Nephron (organoid): ENCODE data around the gene TUBGCP3.
"Not testable (repeated sequence)": the region's sequence is repeated elsewhere in the genome, so short reads cannot be mapped to it uniquely, and the experiment has no call there.

Experiments used
- H3K27ac Mint-ChIP-seq, 3 experiments: 2 replicates each; pipeline ENCODE4 v1.8.0; 2020; ENCODE audit warnings: mixed read lengths in 3 of 3, mild to moderate bottlenecking in 2 of 3, moderate library complexity in 1 of 3
- H3K27me3 Mint-ChIP-seq: 2 replicates; pipeline ENCODE4 v1.8.0; 2021; ENCODE audit warnings: low read depth, mild to moderate bottlenecking, moderate library complexity, mixed read lengths
- H3K36me3 Mint-ChIP-seq: 2 replicates; pipeline ENCODE4 v1.8.0; 2020; ENCODE audit warnings: low read depth, mixed read lengths
- H3K4me1 Mint-ChIP-seq: 2 replicates; pipeline ENCODE4 v1.8.0; 2020; ENCODE audit warnings: mixed read lengths
- H3K4me3 Mint-ChIP-seq, 3 experiments: 2 replicates each; pipeline ENCODE4 v1.8.0; 2020; ENCODE audit warnings: mild to moderate bottlenecking in 3 of 3, mixed read lengths in 3 of 3, moderate library complexity in 2 of 3
- H3K9me3 Mint-ChIP-seq: 2 replicates; pipeline ENCODE4 v1.8.0; 2020; ENCODE audit warnings: mixed read lengths
- TF ChIP-seq, protein P1 (sequence below), 3 experiments: fragments of 200-600 bp; sonication (generic); IDR thresholded peaks; one replicate each; pipeline ENCODE4 v1.5.0; 2021; ENCODE audit warnings: antibody characterized with exemption in 3 of 3; ENCODE audit not compliant: unreplicated experiment in 3 of 3

TUBGCP3 gene

GRCh38 chr13:112629161-112629560, 41.2 kb upstream of the TUBGCP3 start:
- no peaks in the 10 kb centered on the region for H3K4me1 Mint-ChIP-seq
- H3K9me3 Mint-ChIP-seq = peaks cover 3% of the 10 kb centered on the region
- TF ChIP-seq, protein P1, sequence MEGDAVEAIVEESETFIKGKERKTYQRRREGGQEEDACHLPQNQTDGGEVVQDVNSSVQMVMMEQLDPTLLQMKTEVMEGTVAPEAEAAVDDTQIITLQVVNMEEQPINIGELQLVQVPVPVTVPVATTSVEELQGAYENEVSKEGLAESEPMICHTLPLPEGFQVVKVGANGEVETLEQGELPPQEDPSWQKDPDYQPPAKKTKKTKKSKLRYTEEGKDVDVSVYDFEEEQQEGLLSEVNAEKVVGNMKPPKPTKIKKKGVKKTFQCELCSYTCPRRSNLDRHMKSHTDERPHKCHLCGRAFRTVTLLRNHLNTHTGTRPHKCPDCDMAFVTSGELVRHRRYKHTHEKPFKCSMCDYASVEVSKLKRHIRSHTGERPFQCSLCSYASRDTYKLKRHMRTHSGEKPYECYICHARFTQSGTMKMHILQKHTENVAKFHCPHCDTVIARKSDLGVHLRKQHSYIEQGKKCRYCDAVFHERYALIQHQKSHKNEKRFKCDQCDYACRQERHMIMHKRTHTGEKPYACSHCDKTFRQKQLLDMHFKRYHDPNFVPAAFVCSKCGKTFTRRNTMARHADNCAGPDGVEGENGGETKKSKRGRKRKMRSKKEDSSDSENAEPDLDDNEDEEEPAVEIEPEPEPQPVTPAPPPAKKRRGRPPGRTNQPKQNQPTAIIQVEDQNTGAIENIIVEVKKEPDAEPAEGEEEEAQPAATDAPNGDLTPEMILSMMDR (IDR thresholded peaks at IDR 0.05; ENCODE audit: unreplicated experiment in 3 of 3) = no peak
- H3K27me3 Mint-ChIP-seq = peaks cover 6% of the 10 kb centered on the region
- H3K27ac Mint-ChIP-seq = no peak overlapping the region
- H3K4me3 Mint-ChIP-seq = no peak overlapping the region
- H3K36me3 Mint-ChIP-seq = no peaks in the 10 kb centered on the region

GRCh38 chr13:112627613-112628012, 39.7 kb upstream of the TUBGCP3 start:
- not testable (repeated sequence) for H3K9me3 Mint-ChIP-seq, H3K27ac Mint-ChIP-seq, H3K36me3 Mint-ChIP-seq, H3K4me3 Mint-ChIP-seq, H3K4me1 Mint-ChIP-seq
- peaks cover 18% of the 10 kb centered on the region for H3K27me3 Mint-ChIP-seq

- Mint-ChIP-seq H3K4me3 (no peak overlapping the region), H3K36me3 (no peaks in the 10 kb centered on the region), H3K27me3 (peaks cover 22% of the 10 kb centered on the region), H3K27ac (no peak overlapping the region), H3K4me1 (no peaks in the 10 kb centered on the region), H3K9me3 (peaks cover 3% of the 10 kb centered on the region)
- TF ChIP-seq, protein P1 (IDR thresholded peaks at IDR 0.05; ENCODE audit: unreplicated experiment in 3 of 3) = no peak
Measured at GRCh38 chr13:112627161-112627560, 39.2 kb upstream of the TUBGCP3 start.

GRCh38 chr13:112626761-112627160, 38.8 kb upstream of the TUBGCP3 start:
- H3K27me3 Mint-ChIP-seq = peaks cover 25% of the 10 kb centered on the region
- no peaks in the 10 kb centered on the region for H3K36me3 Mint-ChIP-seq
- no peak overlapping the region for H3K4me3 Mint-ChIP-seq
- H3K4me1 Mint-ChIP-seq = no peaks in the 10 kb centered on the region
- H3K9me3 Mint-ChIP-seq = peaks cover 3% of the 10 kb centered on the region
- TF ChIP-seq, protein P1 (IDR thresholded peaks at IDR 0.05; ENCODE audit: unreplicated experiment in 3 of 3) = no peak
- no peak overlapping the region for H3K27ac Mint-ChIP-seq

DNA sequence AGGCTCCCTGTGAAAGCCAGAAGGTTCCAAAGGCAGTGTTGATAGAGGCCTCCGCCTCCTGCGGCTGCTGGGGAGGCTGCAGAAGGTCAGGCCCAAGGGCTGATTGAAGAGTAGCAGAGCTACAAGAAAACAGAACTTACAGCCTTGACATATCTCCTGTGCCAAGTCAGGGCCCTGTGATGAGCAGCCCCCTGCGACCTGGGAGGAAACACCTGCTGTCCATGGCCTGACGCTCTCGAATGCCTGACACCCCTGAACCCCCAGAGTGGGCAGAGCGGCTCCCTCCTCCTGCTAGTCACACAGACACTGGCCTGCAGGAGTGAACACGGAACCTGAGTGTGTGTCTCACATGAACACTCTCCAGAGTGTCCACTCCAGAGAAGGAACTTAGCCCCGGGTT, 38.2 kb upstream of the TUBGCP3 start:
- Mint-ChIP-seq H3K4me1 (no peaks in the 10 kb centered on the region), H3K9me3 (peaks cover 3% of the 10 kb centered on the region), H3K4me3 (no peak overlapping the region), H3K27ac (no peak overlapping the region), H3K36me3 (no peaks in the 10 kb centered on the region), H3K27me3 (peaks cover 25% of the 10 kb centered on the region)
- TF ChIP-seq, protein P1 (IDR thresholded peaks at IDR 0.05; ENCODE audit: unreplicated experiment in 3 of 3) = no peak

DNA sequence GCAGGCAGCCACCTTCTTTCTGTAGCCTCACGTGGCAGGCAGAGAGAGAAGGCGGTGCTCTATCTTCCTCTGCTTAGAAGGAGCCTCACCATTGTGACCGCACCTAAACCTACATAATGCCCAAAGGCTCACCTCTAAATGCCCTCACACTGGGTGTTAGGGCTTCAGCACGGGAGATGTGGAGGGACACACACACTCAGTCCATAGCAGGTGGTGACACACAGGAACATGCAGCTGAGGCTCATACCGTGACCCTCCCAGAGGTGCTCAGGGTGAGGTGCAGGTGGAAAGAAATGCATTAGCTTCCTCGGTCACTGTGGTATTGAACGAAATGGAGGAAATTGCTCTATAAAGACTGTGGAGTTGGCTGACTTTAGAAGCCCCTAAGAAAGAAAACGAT, 37.7 kb upstream of the TUBGCP3 start:
- H3K4me3 Mint-ChIP-seq = no peak overlapping the region
- peaks cover 3% of the 10 kb centered on the region for H3K9me3 Mint-ChIP-seq
- no peak overlapping the region for H3K27ac Mint-ChIP-seq
- TF ChIP-seq, protein P1 (IDR thresholded peaks at IDR 0.05; ENCODE audit: unreplicated experiment in 3 of 3) = no peak
- no peaks in the 10 kb centered on the region for H3K4me1 Mint-ChIP-seq
- no peaks in the 10 kb centered on the region for H3K36me3 Mint-ChIP-seq
- peaks cover 25% of the 10 kb centered on the region for H3K27me3 Mint-ChIP-seq
